ENCODE measurements around the gene WWC2.

The WWC2 gene

DNA sequence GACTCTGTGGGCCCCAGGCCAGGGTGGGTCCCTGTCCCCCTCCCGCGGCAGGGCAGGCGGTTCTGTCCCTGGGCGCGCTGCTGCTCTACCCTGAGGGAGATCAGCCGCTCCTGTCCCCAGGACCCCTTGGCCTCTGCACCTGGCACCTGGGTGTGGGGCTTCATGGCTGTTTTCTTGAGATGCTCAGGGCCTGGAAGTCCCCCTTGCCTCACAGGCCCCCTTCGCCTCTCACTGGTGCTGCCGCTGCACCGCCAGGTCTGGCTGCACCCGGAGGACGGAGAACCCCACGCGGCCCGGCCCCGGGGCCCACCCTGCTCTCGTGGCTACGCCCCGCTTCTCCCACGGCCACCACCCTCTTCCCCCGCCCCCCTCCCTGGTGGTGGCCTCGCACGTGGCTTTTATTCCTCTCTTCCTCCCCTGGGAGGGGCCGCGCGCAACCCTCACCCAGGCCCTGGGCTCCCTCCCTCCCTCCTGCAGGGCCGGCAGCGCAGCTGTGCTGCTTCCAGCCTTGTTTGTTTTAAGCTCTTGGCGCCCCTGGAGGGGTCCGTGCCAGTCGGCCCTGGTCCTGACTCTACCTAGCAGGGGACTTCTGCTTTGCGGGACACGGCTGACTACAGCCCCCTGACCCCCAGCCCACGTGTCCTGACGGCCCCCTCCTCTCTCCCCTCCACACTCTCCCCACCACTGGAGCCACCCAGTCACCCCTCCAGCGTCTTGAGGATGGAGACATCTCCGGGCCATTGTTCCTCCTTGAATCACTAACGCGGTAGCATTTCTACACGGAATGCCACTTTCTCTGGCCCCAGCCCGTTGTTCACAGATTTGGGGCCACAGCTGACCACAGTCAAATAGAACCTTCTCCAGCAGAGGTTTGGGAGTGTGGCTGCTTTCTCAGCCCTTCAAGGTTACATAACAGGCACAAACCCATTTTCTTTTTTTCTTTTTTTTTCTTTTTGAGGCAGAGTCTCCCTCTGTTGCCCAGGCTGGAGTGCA is 243.8 kb downstream of the WWC2 start:
- DNase-seq = no peak

DNA sequence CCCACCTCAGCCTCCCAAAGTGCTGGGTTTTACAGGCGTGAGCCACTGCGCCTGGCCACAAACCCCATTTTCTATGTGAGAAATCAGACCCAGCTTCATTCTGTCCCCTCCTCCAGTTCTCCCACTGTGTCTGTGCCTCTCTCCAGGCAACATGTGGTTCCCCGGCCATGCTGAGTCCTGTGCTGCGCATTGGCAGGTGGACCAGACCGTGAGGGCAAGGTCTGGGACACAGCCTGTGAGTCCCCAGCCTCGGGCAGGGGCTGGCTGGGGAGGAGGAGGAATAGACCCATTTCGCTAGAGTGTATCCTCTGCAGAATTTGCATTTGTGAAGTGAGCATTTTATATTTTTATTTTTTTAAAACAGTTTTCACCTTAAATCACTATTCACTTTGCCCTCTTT is 244.7 kb downstream of the WWC2 start:
- DNase-seq = no peak

DNA sequence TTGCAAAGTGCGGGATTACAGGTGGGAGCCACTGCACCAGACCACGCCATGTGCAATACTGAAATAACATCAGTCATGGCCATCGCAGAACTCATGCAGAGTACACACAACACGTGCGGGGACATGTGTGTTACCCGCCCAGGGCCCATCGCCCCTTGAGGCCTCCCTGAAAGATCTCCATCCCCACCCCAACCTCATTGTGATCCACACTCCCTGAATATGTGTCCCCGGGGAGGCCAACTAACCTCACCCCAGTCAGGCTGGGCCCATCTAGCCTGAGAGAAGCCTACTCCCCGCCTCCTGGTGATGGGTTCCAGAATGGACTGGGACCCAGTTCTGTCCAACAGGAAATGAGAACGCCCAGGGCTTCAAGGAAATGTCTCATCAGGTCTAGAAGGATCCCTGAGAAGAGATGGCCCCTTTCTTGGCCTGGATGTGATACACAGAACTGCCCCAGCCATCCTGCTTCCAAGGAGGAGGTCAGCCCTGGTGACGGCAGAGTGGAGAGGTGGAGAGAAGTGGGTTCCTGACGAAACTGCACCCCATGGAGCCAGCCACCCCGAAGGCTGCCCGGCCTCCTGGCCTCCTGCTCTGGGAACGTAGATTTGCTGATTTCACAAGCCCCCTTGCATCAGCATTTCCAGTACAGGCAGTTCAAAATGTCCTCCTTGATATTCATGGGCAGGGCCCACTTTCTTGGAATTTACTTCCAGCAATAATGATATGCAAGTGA is 245.6 kb downstream of the WWC2 start:
- no peak for DNase-seq

DNA sequence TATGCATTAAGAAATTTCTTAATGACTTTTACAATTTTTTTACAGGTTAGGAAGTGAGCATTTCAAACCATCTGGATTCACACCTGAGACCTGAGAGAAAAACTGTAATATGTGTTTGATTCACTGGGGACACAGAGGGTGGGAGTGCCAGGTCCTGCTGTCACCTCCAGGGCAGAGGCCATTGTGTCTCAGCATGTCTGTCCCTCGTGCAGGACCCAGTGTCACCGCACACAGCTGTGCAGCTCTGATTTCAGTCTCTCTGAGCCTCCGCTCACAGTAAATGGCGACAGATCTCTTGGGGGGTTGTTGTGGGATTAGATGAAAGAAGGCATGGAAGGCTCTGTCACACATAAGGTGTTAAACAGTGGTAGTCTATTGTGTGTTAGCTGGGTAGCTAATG is 246.2 kb downstream of the WWC2 start:
- DNase-seq = no peak

DNA sequence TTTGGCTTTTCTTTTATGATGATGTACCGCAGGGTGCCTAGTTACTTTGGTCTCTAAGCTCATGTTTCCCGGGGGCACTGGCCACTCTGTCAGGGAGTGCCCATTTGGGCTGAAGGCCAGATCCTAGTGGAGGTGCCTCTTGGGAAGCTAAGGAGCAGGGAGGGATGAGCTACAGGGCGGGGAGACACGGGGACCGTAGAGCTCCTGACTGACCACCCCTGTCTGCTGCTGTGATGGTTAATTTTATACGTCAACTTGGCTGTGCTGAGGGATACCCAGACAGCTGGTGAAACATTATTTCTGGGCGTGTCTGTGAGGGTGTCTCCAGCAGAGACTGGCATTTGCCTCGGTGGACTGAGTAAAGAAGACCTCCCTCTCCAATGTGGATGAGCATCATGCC is 248.1 kb downstream of the WWC2 start:
- DNase-seq = no peak

DNA sequence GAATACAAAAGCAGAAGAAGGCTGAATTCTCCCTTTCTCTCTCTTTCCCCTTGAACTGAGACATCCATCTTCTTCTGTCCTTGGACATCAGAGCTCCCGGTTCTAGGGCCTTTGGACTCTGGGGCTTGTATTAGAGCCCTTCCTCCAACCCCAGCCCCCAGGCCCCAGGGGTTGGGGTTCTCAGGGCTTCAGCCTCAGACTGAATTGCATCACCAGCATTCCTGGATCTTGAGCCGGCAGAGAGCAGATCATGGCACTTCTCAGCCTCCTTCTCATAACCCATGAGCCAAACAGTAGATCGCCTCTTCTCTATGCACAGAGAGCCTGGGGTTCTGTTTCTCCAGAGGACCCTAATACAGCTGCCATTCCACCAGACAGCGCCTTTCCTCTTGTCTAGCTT is 248.5 kb downstream of the WWC2 start:
- no peak for DNase-seq

DNA sequence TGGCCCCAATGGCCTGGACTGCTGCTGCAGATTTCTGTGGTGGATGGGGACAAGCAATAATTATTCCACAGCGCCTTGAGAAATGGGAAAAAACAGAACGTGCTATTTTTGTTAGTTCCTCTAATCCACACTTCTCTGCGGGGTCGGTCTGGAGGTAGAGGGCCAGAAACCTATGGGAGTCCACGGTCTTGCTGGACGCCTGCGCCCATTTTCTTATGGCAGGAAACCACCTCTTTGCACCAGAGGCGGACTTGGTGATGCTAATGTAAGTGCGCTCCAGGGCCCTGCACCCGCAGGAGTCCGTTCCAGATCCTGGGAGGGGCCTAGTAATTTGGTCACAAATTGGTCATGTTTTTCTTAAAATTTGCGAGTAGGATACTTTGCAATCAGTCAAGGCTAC is 249.1 kb downstream of the WWC2 start:
- DNase-seq = no peak

DNA sequence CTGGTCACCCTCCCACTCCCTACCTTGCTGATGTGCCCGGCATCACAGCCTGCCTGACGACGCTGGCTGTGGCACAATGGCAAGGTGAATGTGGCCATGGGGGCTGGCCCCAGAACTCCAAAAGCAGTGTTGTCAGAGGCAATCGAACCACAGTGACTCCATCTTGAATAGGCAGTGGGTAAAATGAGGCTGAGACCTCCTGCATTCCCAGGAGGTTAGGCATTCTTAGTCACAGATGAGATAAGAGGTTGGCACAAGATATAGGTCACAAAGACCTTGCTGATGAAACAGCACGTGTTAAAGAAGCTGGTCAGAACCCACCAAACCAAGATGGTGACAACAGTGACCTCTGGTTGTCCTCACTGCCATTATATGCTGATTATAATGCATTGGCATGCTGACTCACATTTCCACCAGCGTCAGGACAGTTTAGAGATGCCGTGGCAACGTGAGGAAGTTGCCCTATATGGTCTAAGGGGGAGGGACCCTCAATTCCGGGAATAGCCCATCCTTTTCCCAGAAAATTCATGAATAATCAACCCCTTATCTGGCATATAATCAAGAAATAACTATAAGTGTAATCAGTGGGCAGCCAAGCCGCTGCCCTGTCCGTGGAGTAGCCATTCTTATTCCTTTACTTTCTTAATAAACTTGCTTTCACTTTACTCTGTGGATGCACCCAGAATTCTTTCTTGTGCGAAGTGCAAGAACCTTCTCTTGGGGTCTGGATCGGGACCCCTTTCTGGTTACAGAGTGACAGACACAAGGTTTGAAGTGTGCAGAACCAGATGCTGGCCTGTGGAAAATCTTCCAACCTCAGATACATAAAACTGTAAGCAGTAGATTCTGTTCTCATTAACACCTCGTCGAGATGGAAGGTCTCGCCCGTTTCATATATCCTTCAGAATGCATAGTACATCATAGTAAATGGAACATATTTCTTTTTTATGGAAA is 249.9 kb downstream of the WWC2 start:
- DNase-seq = no peak

DNA sequence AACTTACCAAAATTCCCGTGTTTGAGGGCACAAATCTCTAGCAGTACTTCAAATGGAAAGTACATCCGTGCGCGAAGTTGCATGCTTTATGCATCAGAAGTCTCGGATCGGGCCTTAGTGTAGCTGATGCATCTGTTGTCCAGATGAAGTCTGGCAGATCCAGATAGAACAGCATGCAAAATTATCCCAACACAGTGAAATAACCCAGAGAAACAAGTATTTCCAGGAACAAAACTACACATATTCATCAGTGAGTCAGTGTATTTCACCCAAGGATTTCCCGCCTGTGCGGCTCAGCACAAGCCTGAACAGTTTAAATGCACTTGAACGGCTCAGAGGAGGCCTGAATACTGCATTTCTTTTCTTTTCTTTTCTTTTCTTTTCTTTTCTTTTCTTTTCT is 250.6 kb downstream of the WWC2 start:
- DNase-seq = no peak

DNA sequence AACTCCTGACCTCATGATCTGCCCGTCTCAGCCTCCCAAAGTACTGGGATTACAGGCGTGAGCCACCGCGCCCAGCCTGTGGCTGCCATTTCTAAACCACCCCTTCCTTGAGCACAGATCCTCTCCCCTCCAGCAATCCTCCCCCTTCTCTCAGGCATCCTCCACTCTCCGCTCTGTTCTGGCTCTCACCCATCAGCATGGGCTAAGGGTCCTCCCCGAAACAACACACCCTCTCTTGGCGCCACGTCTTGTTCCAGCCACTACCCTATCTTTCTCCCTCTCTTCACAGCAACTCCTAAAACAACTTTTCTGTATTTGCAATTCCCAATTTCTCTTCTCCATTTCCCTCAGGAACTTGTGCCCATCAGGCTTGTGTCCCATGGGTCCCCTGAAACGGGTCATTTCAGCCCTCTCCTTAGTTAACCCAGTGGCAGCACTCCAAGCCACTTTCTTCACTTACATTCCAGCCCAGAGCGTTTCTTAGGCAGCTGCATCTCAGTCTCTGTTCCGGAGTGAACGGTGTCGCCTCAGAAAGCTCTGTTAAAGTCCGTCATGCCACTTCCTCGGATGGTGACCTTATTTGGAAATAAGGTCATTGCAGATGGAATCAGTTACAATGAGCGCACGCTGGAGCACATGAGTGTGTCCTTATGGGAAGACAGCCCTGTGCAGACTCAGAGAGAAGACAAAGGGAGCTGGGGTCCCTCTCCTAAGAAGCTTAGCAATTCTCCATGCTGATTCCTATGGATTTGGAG is 251.4 kb downstream of the WWC2 start:
- no peak for DNase-seq

DNA sequence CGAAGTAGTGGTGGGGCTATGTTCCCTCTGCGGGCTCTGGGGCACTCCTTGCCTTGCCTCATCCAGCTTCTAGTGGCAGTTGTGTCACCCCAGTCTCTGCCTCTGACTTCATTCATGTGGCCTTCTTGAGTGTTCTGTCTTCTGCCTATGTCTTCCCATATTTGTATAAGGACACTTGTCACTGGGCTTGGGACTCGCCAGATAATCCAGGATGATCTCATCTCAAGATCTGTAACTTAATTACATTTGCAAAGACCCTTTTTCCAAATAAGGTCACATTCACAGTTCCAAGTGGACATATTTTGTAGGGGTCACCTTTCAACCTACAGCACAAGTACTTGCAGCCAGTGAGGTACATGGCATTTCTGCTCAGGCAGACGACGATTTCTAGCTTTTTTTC is 253.5 kb downstream of the WWC2 start:
- DNase-seq = no peak

DNA sequence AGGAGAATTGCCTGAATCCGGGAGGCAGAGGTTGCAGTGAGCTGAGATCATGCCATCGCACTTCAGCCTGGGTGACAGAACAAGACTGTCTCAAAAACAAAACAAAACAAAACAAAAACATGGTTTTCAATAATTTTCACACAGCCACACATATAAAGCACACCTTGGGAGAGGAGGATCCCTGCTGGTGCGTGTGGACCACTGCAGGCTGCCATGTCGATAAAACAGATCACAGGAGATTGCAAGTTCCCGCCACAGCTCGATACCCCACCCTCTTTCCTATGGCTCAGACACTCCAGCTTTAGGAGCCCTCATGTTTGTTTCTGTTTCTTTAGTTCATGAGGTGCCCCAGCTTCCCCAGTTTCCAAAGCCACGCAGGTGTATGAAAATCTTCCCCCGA is 254.5 kb downstream of the WWC2 start:
- no peak for DNase-seq

DNA sequence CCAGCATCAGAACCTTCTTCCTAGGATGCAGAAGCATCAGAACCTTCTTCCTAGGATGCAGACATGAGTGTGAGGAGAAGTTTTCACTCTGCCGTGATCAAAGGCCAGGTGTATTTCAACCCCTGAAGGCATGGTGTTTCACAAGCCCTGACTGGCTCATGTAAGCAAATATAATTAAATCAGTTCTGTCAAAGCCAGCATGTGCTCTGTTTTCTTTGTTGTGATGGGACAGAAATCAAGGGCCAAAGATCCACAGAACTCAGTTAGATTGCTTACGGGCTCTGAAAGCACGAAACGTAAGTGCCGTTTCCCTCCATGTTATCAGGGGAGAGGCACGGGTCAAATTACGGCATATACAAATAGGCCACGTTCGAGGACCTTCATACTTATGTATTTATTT is 255.2 kb downstream of the WWC2 start:
- no peak for DNase-seq

DNA sequence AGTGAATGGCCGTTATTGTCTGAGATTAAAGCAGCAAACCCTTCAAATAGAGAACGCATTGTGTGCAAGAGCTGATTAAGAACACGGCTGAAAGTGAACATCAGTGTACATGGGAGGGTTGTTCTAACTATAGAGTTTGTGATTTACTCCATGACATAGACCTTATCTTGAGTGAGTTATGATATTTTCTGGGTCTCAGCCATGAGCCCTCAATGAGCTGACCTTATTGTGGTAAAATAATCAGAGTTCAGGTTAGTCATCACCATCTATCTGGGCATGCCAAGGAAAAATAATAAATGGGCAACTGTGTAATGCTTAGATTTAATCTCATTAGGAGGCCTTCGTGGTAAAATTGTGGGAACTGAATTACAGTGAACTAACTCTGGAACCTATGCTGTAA is 256.3 kb downstream of the WWC2 start:
- DNase-seq = no peak

DNA sequence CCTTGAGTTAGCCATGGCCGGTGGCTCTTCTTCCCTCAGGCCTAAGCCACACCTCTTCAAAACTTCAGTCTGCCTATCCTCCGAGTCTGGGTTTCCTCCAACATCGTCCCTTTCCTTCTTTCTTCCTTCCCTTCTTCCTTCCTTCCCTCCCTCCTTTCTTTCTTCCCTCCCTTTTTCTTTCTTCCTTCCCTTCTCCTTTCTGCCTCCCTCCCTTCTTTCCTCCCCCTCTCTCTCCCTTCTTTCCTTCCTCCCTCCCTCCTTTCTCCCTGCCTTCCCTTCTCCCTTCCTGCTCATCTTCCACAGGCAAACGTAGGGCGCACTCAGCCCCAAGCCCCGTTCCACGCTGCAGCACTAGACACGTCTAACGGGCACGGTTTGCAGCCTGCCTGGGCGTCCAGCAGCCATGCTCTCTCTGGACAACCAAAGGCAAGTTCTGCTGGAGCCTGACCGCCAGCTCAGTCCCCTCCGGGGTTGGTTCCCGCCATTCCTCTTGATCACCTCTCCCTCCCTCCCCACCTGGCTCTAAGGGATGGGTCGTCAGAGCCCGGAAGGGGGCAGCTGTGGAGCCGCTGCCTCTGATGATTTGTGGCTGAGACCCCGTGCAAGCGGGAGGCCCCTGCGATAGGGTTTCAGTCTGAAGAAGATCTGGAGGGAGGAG is 257.2 kb downstream of the WWC2 start:
- DNase-seq = no peak

DNA sequence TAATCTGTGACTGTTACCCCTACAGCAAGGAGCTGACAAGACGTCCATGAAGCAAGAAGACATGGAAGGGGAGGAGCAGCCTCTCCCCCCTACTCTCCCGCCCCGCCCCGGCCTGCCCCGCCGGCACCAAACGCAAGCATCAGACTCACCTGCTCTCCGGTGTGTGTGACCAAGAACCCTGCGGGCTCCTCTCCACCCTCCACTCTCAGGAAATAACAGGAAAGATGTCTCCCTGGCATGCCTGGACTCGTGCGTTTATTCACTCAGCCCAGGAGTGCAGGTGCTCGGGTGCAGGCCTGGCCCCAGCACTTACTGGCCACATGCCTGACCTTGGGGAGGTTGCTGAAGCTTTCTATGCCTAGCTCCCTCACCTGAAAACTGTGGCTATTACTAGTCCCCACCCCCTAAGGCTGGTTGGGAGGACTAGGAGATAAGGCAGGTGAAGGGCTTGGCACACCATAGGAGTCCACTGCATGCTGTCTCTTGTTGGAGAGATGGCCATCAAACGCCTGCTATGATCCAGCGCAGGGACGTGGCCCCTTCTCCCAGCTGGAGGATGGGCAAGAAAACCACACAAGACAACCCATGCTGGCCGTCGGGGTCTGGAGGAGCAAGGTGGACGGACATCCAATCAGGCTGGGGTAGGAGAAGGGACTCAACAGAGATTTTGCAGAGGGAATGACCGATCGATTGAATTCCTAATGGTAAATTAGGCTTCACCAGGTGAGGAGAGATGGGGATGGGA is 258.0 kb downstream of the WWC2 start:
- DNase-seq = no peak

DNA sequence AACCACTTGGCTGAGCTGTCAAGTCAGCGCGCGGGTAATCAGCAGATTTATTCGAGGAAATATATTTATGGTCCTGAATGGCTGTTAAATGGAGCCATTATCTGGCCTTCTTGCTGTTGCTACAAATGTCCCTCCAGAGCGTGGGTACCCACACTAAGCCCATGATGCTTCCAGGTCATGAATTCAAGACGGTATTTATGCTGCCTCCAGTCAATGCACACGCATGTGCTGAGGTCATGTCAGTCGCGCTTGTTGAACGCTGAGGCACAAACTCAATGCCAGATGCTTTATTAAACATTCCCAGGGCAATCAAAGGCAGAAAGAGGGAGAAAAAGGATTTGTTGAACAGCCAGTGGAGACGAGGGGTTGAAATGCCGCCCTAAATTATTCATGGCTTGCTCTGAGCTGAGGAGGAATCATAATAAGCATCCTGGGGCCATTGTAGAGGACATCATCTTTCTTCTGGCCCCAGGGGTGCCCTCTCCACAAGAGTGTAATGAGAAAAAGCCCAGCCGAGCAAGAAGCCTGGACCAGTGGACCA is 259.2 kb downstream of the WWC2 start:
- no peak for DNase-seq

DNA sequence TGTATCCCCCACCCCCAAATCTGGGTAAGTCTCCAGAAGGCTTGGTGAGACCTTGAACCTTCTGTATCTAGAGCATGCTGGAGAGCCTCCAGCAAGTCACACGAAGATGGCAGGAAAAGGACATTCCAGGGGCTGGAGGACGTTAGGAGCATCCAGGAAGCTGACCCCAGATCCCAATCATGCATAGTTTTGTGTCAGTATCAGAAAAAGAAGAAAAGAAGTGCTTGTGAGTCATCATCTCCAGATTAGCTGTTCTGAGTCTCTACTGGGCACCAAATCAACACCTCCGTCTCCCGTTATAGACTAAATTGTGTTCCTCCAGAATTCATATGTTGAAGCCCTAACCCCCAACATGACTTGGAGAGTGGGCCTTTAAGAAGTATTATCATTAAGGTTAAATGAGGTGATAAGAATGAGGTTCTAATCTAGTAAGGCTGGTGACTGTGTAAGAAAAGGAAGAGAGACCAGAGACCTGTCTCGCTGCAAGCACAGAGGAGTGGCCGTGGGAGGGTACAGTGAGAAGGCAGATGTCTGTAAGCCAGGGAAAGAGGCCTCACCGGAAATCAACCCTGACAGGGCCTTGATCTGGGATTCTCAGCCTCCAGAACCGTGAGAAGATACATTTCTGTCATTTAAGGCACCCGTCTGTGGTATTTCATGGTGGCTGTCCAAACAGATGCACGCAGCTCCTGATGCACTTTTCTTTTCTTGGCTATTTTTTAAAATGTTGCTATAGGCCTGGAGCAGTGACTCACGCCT is 261.3 kb downstream of the WWC2 start:
- no peak for DNase-seq

DNA sequence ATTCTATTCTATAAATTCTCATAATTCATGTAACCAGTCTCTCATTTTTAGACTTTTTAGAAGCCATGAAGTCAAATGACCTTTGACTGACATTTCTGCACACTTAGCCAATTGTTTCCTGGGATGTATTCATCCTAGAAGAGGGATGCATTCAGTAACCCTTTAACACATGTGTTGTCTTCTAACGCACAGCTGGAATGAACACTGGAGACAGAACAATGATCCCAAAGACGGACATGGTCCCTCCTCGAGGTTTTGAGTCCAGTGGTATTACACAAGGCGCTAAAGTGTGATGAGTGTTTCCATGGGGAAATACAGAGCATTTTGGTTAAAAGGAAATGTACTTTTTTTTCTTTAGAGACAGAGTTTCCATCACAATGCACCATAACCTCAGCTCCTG is 263.0 kb downstream of the WWC2 start:
- DNase-seq = no peak
